ENCODE results near the gene OR5AU1.

OR5AU1 gene

DNA sequence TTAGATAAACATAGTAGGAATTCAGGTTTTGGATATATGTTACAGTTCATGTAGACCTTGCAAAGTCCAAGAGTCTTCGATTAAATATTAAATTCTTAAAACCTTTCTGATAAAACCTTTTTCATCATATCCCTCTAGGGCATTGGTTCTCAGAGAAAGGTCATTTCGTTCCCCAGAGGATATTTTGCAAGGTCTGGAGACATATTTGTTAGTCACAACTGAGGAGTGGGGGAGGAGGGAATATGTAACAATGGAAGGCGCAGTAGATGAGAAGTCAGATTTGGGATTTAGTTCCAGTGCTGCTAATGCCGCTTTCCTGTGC is 49.7 kb downstream of the OR5AU1 start:
- DNase-seq, result no peak

DNA sequence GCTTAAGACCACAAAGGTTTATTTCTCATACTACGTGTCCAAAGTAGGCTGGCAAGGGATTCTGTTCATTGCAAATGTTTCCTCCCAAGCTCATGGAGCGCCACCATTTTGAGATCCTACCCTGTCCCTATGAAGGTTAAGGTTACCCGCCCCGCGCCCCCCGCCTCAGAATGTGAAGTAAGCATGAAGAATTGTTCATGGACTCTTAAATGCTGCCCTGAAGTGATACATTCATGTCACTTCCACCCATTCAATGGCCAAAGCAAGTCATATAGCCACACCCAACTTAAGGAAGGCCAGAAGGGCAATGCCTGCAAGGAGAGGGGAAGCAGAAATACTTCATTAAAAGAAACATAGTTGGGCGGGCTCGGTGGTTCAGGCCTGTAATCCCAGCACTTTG is 50.8 kb downstream of the OR5AU1 start:
- DNase-seq, result no peak

Measured in NCI-H2029 (cell line).